K562 (cell line): ENCODE results near the gene GARIN5B. TPM values are rescaled to one million over a fixed set of nuclear protein-coding genes. Genes with fewer than 3 reads are reported as not detected.
A peak's percentile ranks its signal among the peaks of the same experiment; 100 is the strongest.

Experiments used
- BRD4 ChIP-seq: fragments of 200-600 bp; sonication (generic); IDR thresholded peaks from 2 replicates; pipeline ENCODE4 v1.6.1; 2017; ENCODE audit warnings: inconsistent platforms
- CREB1 ChIP-seq, 2 experiments: sonication (generic) in 1 of 2; formaldehyde crosslinking in 1 of 2; IDR thresholded peaks; 2 replicates each; pipeline versions ENCODE4 v1.6.1 to v1.8.0; 2012 to 2022; ENCODE audit warnings: inconsistent platforms in 1 of 2, mild to moderate bottlenecking in 1 of 2, missing genetic modification reagents in 1 of 2, moderate library complexity in 1 of 2
- ESRRA ChIP-seq: fragments of 450-650 bp; IDR thresholded peaks from 2 replicates; pipeline ENCODE4 v1.6.1; 2014; ENCODE audit warnings: low read depth, mild to moderate bottlenecking, moderate library complexity, borderline replicate concordance
- ESRRB ChIP-seq: fragments of 250-450 bp; sonication (Bioruptor Pico); IDR thresholded peaks from 2 replicates; pipeline ENCODE4 v1.5.0; 2020; ENCODE audit warnings: mild to moderate bottlenecking, moderate library complexity, borderline replicate concordance
- FOS ChIP-seq: IDR thresholded peaks from 3 replicates; pipeline ENCODE4 v1.6.1; 2011; ENCODE audit not compliant: insufficient read length; ENCODE audit errors: extremely low read depth
- HCFC1 ChIP-seq: IDR thresholded peaks from 2 replicates; pipeline ENCODE4 v1.6.1; 2012; ENCODE audit warnings: low read depth, low read length, improper control_type of control experiment
- L3MBTL2 ChIP-seq: fragments of 450-650 bp; IDR thresholded peaks from 2 replicates; pipeline ENCODE4 v1.6.1; 2016; ENCODE audit warnings: mild to moderate bottlenecking, moderate library complexity
- MAFF ChIP-seq: IDR thresholded peaks from 2 replicates; pipeline ENCODE4 v1.6.1; 2012; ENCODE audit warnings: low read length, improper control_type of control experiment
- MEF2D ChIP-seq: conservative IDR thresholded peaks from 2 replicates; pipeline ENCODE4 v1.6.1; 2016; ENCODE audit warnings: low read depth, missing genetic modification characterization, missing compliant biosample characterization
- RBFOX2 ChIP-seq: fragments of 200-400 bp; formaldehyde crosslinking; IDR thresholded peaks from 2 replicates; pipeline ENCODE4 v1.6.1; 2017; ENCODE audit warnings: low read depth, mild to moderate bottlenecking, low read length, moderate library complexity
- SIN3B ChIP-seq: fragments of 450-650 bp; IDR thresholded peaks from 2 replicates; pipeline ENCODE4 v1.6.1; 2017; ENCODE audit warnings: low read depth, mild to moderate bottlenecking, moderate library complexity
- TAF7 ChIP-seq: fragments of 450-650 bp; IDR thresholded peaks from 2 replicates; pipeline ENCODE4 v1.6.1; 2016; ENCODE audit warnings: missing genetic modification characterization, missing compliant biosample characterization
- TCF7 ChIP-seq: sonication (generic); IDR thresholded peaks from 2 replicates; pipeline ENCODE4 v1.6.1; 2016; ENCODE audit warnings: antibody characterized with exemption, borderline replicate concordance
- ZBTB1 ChIP-seq: sonication (generic); formaldehyde crosslinking; IDR thresholded peaks from 2 replicates; pipeline ENCODE4 v1.8.1; 2023; ENCODE audit warnings: missing genetic modification reagents, low read depth, mild to moderate bottlenecking, borderline replicate concordance
- ZNF224 ChIP-seq: sonication (generic); formaldehyde crosslinking; IDR thresholded peaks from 2 replicates; pipeline ENCODE4 v1.8.0; 2022; ENCODE audit warnings: mild to moderate bottlenecking, missing genetic modification reagents
- ZNF507 ChIP-seq: conservative IDR thresholded peaks from 2 replicates; pipeline ENCODE4 v1.6.1; 2017; ENCODE audit warnings: missing genetic modification characterization, missing compliant biosample characterization
- polyA plus RNA-seq, 8 experiments: library from polyadenylated mRNA; depleted of rRNA in 4 of 8; stranded (reverse) in 5 of 8; unstranded in 3 of 8; fragments of >200 nt; fragmentation: Nextera tagmentation in 2 of 8; fragmentation: Illumina TruSeq in 1 of 8; extraction: Ambion mirVana in 2 of 8; extraction: Trizol in 1 of 8; gene quantifications; 2 replicates each; pipeline versions ENCODE4 v1.2.1 to v1.2.3, GENCODE V29; 2011 to 2014; ENCODE audit warnings: inconsistent platforms in 1 of 8, missing spikeins in 1 of 8
- total RNA-seq, 7 experiments: library from RNA; depleted of rRNA in 6 of 7; stranded (reverse); fragments of >200 nt in 6 of 7; fragmentation: Illumina TruSeq in 2 of 7; extraction: Trizol in 2 of 7; gene quantifications; 2 replicates each; pipeline versions ENCODE4 v1.2.1 to v1.2.3, GENCODE V29; 2011 to 2021; ENCODE audit warnings: low replicate concordance in 1 of 7
- TF ChIP-seq, protein P1 (sequence below): fragments of 250-450 bp; sonication (Bioruptor Pico); IDR thresholded peaks from 2 replicates; pipeline ENCODE4 v1.4.0; 2020
- TF ChIP-seq, protein P2 (sequence below): fragments of 450-650 bp; IDR thresholded peaks from 2 replicates; pipeline ENCODE4 v1.6.1; 2017; ENCODE audit warnings: antibody characterized with exemption, mild to moderate bottlenecking
- TF ChIP-seq, protein P3 (sequence below): fragments of 250-450 bp; sonication (Bioruptor Pico); IDR thresholded peaks from 2 replicates; pipeline ENCODE4 v1.4.0; 2020; ENCODE audit warnings: mild to moderate bottlenecking
- TF ChIP-seq, protein P4 (sequence below): sonication (generic); formaldehyde crosslinking; IDR thresholded peaks from 2 replicates; pipeline ENCODE4 v1.8.1; 2022; ENCODE audit warnings: missing genetic modification reagents

Gene GARIN5B
- total and polyA plus RNA-seq, 9 of the 15 experiments (the other 6 are each of a cell fraction or from before 2014, with no cell fraction given), result not detected

DNA sequence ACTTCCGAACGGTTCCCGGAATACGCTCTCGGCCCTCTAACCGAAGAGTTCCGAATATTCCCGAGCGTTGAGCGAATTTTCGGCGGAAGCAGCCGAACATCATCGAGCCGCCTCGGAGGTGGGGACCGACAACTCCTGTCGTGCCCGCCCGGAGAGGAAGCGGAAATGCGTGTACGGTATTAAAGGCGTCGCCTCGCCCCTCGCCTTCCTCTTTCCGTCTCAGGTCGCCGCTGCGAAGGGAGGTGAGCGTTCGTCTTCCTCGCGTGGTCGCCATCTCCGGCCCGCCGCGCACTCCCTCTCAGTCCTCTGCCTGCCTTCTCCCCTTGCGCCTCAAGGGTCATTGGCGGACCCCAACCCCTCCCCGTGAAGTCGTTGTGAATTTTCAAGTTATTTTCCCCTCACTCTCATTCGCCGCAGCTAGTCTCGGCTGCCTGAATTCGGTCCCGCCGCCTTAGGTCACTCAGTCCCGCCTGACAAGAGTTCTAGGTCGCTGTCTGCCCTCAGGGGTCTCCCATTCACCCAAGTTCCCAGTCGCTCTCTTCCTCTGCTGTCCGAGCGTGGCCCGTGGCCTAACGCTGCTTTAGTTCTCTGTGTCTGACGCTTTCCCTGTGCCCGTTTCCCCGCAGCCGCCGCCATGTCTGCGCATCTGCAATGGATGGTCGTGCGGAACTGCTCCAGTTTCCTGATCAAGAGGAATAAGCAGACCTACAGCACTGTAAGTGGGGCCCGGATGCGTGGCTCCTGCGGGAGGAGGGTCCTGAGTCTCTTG lies 22.8 kb upstream of the GARIN5B start, which contains the start of gene RPL28 (continued):
- TF ChIP-seq FOS, result no peak
- 0 out of 2 replicates have a peak, but pooled peaks have one; percentile 48 for TF ChIP-seq ZBTB1 (CRISPR knock-in tag)
- TF ChIP-seq BRD4, result 0 out of 2 replicates have a peak, but pooled peaks have one; percentile 43
- no peak for TF ChIP-seq MEF2D (tag)
- peak; percentile 40; the same call in 1 of the 2 replicates for TF ChIP-seq ESRRA
- peak; percentile 99 for TF ChIP-seq RBFOX2
- TF ChIP-seq, protein P1, sequence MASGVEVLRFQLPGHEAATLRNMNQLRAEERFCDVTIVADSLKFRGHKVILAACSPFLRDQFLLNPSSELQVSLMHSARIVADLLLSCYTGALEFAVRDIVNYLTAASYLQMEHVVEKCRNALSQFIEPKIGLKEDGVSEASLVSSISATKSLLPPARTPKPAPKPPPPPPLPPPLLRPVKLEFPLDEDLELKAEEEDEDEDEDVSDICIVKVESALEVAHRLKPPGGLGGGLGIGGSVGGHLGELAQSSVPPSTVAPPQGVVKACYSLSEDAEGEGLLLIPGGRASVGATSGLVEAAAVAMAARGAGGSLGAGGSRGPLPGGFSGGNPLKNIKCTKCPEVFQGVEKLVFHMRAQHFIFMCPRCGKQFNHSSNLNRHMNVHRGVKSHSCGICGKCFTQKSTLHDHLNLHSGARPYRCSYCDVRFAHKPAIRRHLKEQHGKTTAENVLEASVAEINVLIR, result peak; percentile 57; the same call in 1 of the 2 replicates
- TF ChIP-seq, protein P2, sequence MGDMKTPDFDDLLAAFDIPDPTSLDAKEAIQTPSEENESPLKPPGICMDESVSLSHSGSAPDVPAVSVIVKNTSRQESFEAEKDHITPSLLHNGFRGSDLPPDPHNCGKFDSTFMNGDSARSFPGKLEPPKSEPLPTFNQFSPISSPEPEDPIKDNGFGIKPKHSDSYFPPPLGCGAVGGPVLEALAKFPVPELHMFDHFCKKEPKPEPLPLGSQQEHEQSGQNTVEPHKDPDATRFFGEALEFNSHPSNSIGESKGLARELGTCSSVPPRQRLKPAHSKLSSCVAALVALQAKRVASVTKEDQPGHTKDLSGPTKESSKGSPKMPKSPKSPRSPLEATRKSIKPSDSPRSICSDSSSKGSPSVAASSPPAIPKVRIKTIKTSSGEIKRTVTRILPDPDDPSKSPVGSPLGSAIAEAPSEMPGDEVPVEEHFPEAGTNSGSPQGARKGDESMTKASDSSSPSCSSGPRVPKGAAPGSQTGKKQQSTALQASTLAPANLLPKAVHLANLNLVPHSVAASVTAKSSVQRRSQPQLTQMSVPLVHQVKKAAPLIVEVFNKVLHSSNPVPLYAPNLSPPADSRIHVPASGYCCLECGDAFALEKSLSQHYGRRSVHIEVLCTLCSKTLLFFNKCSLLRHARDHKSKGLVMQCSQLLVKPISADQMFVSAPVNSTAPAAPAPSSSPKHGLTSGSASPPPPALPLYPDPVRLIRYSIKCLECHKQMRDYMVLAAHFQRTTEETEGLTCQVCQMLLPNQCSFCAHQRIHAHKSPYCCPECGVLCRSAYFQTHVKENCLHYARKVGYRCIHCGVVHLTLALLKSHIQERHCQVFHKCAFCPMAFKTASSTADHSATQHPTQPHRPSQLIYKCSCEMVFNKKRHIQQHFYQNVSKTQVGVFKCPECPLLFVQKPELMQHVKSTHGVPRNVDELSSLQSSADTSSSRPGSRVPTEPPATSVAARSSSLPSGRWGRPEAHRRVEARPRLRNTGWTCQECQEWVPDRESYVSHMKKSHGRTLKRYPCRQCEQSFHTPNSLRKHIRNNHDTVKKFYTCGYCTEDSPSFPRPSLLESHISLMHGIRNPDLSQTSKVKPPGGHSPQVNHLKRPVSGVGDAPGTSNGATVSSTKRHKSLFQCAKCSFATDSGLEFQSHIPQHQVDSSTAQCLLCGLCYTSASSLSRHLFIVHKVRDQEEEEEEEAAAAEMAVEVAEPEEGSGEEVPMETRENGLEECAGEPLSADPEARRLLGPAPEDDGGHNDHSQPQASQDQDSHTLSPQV, result no peak
- TF ChIP-seq MAFF, result no peak
- TF ChIP-seq L3MBTL2, result no peak; the same call in 1 of the 2 replicates
- TF ChIP-seq ESRRB, result no peak
- peak; percentile 65 for TF ChIP-seq CREB1 (IDR thresholded peaks at IDR 0.05)
- TF ChIP-seq CREB1 (CRISPR knock-in tag; IDR thresholded peaks at IDR 0.05), result peak; percentile 69; the same call in 1 of the 2 replicates
- TF ChIP-seq TCF7, result no peak
- no peak for TF ChIP-seq ZNF224 (CRISPR knock-in tag)
- peak; percentile 32; the same call in 1 of the 2 replicates for TF ChIP-seq SIN3B
- TF ChIP-seq, protein P3, sequence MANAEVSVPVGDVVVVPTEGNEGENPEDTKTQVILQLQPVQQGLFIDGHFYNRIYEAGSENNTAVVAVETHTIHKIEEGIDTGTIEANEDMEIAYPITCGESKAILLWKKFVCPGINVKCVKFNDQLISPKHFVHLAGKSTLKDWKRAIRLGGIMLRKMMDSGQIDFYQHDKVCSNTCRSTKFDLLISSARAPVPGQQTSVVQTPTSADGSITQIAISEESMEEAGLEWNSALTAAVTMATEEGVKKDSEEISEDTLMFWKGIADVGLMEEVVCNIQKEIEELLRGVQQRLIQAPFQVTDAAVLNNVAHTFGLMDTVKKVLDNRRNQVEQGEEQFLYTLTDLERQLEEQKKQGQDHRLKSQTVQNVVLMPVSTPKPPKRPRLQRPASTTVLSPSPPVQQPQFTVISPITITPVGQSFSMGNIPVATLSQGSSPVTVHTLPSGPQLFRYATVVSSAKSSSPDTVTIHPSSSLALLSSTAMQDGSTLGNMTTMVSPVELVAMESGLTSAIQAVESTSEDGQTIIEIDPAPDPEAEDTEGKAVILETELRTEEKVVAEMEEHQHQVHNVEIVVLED (CRISPR knock-in tag), result peak; percentile 48; the same call in 1 of the 2 replicates
- TF ChIP-seq, protein P4, sequence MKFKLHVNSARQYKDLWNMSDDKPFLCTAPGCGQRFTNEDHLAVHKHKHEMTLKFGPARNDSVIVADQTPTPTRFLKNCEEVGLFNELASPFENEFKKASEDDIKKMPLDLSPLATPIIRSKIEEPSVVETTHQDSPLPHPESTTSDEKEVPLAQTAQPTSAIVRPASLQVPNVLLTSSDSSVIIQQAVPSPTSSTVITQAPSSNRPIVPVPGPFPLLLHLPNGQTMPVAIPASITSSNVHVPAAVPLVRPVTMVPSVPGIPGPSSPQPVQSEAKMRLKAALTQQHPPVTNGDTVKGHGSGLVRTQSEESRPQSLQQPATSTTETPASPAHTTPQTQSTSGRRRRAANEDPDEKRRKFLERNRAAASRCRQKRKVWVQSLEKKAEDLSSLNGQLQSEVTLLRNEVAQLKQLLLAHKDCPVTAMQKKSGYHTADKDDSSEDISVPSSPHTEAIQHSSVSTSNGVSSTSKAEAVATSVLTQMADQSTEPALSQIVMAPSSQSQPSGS, result no peak
- peak; percentile 66 for TF ChIP-seq HCFC1
- peak; percentile 99 for TF ChIP-seq TAF7 (tag)
- TF ChIP-seq ZNF507, result no peak
